ENCODE measurements around the gene TGFA. TPM values are rescaled to one million over a fixed set of nuclear protein-coding genes. Genes with fewer than 3 reads are reported as not detected.

TGFA gene
- total RNA-seq, 4 donors from 2014 or later: 10.7 to 51.3 (median 33.7) TPM

GRCh38 chr2:70417011-70417410, 136.6 kb downstream of the TGFA start:
- WGBS, 2 donors (ENCODE audit: low coverage in 1 of 2): 62 to 84% methylated on average over 1 of the region's 1 CpG
- H3K4me3 ChIP-seq: no peak overlapping the region
- in situ Hi-C loops (cut with MboI; ENCODE audit: low pct_ligation_motif_present in 1 of 4, low pct_unique_long_range_greater_than_20kb in 1 of 4, low sequenced_read_pairs in 3 of 4) (no loop called here), intact Hi-C loops (cut with DNase I; ENCODE audit: low total_unique reads) (no loop called here)
- peaks cover 0 to 10% (median 0%) of the 10 kb centered on the region in 4 donors for H3K4me1 ChIP-seq
- no peak overlapping the region for H3K27ac ChIP-seq
- H3K9me3 ChIP-seq: no peaks in the 10 kb centered on the region
- no peak for DNase-seq
- no peak for TF ChIP-seq CTCF (IDR thresholded peaks at IDR 0.05)
- TF ChIP-seq EP300 (IDR thresholded peaks at IDR 0.05; ENCODE audit: low read depth): no peak
- TF ChIP-seq POLR2AphosphoS5 (IDR thresholded peaks at IDR 0.05): no peak
- TF ChIP-seq POLR2A (IDR thresholded peaks at IDR 0.05): no peak
- no peaks in the 10 kb centered on the region for H3K27me3 ChIP-seq
- no peaks in the 10 kb centered on the region for H3K36me3 ChIP-seq

GRCh38 chr2:70412294-70413070, 141.1 kb downstream of the TGFA start:
- Histone ChIP-seq H3K9me3 (no peaks in the 10 kb centered on the region), H3K36me3 (no peaks in the 10 kb centered on the region), H3K27ac (no peak overlapping the region), H3K27me3 (no peaks in the 10 kb centered on the region), H3K4me3 (no peak overlapping the region), H3K4me1 (no peaks in the 10 kb centered on the region)
- TF ChIP-seq POLR2AphosphoS5 (IDR thresholded peaks at IDR 0.05) (no peak), CTCF (IDR thresholded peaks at IDR 0.05) (no peak), EP300 (IDR thresholded peaks at IDR 0.05; ENCODE audit: low read depth) (no peak), POLR2A (IDR thresholded peaks at IDR 0.05) (no peak)
- 28 to 43% methylated on average over 3 to 7 of the region's 7 CpGs for WGBS, 2 donors (ENCODE audit: low coverage in 1 of 2)
- in situ Hi-C loops (cut with MboI; ENCODE audit: low pct_ligation_motif_present in 1 of 4, low pct_unique_long_range_greater_than_20kb in 1 of 4, low sequenced_read_pairs in 3 of 4) (no loop called here), intact Hi-C loops (cut with DNase I; ENCODE audit: low total_unique reads) (no loop called here)
- no peak for DNase-seq

- H3K4me1 ChIP-seq: no peaks in the 10 kb centered on the region
- no peaks in the 10 kb centered on the region for H3K9me3 ChIP-seq
- in situ Hi-C loops (cut with MboI; ENCODE audit: low pct_ligation_motif_present in 1 of 4, low pct_unique_long_range_greater_than_20kb in 1 of 4, low sequenced_read_pairs in 3 of 4): no loop called here
- no peaks in the 10 kb centered on the region for H3K36me3 ChIP-seq
- no peak for DNase-seq
- no peaks in the 10 kb centered on the region for H3K27me3 ChIP-seq
- no peak for TF ChIP-seq EP300 (IDR thresholded peaks at IDR 0.05; ENCODE audit: low read depth)
- TF ChIP-seq POLR2AphosphoS5 (IDR thresholded peaks at IDR 0.05): no peak
- no peak overlapping the region for H3K4me3 ChIP-seq
- 77% methylated on average over 6 of the region's 6 CpGs; no CpG with 5 or more reads in 1 of the 2 donors for WGBS, 2 donors (ENCODE audit: low coverage in 1 of 2)
- intact Hi-C loops (cut with DNase I; ENCODE audit: low total_unique reads): no loop called here
- H3K27ac ChIP-seq: no peak overlapping the region
Measured at GRCh38 chr2:70411483-70412125, 142.0 kb downstream of the TGFA start.

- no peaks in the 10 kb centered on the region for H3K9me3 ChIP-seq
- intact Hi-C loops (cut with DNase I; ENCODE audit: low total_unique reads) (no loop called here), in situ Hi-C loops (cut with MboI; ENCODE audit: low pct_ligation_motif_present in 1 of 4, low pct_unique_long_range_greater_than_20kb in 1 of 4, low sequenced_read_pairs in 3 of 4) (no loop called here)
- H3K36me3 ChIP-seq: no peaks in the 10 kb centered on the region
- H3K27ac ChIP-seq: peak overlapping the region in 3 of 4 donors; percentile 28 to 57 (median 50)
- 59% methylated on average over 8 of the region's 8 CpGs; no CpG with 5 or more reads in 1 of the 2 donors for WGBS, 2 donors (ENCODE audit: low coverage in 1 of 2)
- peak; percentile 62 for DNase-seq
- TF ChIP-seq CTCF (IDR thresholded peaks at IDR 0.05): no peak
- no peak overlapping the region for H3K4me3 ChIP-seq
- peaks cover 0 to 12% (median 4%) of the 10 kb centered on the region in 4 donors for H3K4me1 ChIP-seq
- no peaks in the 10 kb centered on the region for H3K27me3 ChIP-seq
Measured at GRCh38 chr2:70403267-70404053, 150.2 kb downstream of the TGFA start.

Data from transverse colon (tissue), 4 donors.